Fibroblast of villous mesenchyme (primary cell): ENCODE results near the gene ITGA6. TPM values are rescaled to one million over a fixed set of nuclear protein-coding genes. Genes with fewer than 3 reads are reported as not detected.

ENCODE experiments used
- DNase-seq: peaks from one replicate; pipeline ENCODE4 v3.0.0-alpha.2; 2010; ENCODE audit warnings: low read depth
- H3K4me3 ChIP-seq: 2 replicates; pipeline ENCODE4 v1.5.1; 2011; ENCODE audit warnings: low read depth, mild to moderate bottlenecking, low read length
- CTCF ChIP-seq: IDR thresholded peaks from 2 replicates; pipeline ENCODE4 v1.5.1; 2012; ENCODE audit warnings: low read depth, mild to moderate bottlenecking, low read length; ENCODE audit not compliant: insufficient read depth
- total RNA-seq: library from RNA; depleted of rRNA; stranded (reverse); fragments of >200 nt; gene quantifications from 2 replicates; pipeline ENCODE4 v1.2.3, GENCODE V29; 2012

Gene ITGA6
- total RNA-seq, 1 donor = 131 TPM

DNA sequence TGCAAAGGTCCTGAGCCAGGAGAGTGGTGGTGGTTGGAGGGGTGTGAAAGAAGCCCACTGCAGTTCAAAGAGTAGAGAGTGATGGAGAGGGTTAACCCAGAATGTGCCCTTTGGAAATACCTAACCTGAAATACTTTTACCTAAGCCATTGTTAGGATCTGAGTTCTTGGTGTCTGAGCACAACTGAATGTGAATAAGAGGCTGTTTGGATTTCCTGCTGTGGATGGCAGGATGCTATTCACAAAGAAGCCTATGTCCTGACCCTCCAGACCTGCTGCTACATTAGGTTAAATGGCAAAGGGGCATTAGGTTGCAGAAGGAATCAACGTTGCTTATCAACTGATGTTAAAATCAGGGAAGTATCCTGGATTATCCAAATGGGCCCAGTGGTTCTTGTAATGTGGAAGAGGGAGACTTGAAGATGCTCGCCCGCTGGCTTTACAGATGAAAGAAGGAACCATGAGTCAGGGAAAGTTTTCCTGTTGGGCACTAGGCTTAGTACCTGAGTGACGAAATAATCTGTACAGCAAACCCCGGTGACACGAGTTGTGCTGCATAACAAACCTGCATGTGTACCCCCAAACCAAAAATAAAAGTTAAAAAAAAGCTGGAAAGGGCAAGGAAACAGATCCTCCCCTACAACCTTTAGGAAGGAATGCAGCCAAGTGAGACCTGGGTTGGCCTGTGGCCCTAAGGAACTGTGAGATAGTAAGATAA, 27.2 kb downstream of the ITGA6 start:
- no peak overlapping the region for H3K4me3 ChIP-seq
- no peak for DNase-seq
- TF ChIP-seq CTCF = no peak

- H3K4me3 ChIP-seq = no peak overlapping the region
- no peak for DNase-seq
- no peak for TF ChIP-seq CTCF
Observed at GRCh38 chr2:172455121-172455515, 27.7 kb downstream of the ITGA6 start.

DNA sequence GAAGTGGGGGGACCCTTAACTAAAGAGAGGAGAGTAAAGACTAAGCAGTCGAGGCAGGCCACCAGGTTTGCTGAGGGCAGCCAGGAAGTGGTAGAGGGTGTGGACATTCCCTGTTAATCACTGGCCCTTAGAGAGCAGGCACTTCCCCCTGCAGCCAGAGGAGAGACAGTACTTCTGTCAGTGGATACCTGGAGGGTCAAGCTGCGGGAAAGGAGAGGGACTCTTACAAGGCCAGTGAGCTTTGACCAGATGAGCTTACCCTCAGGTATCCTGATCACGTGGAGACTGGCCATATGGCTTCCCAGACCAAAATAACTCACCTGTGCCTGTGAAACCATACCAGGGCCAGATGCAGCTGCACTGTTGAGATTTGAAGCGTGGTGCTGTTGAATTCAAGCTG, 28.6 kb downstream of the ITGA6 start:
- DNase-seq = no peak
- no peak for TF ChIP-seq CTCF
- H3K4me3 ChIP-seq = no peak overlapping the region

- H3K4me3 ChIP-seq = no peak overlapping the region
- TF ChIP-seq CTCF = no peak
- DNase-seq = no peak
Observed at GRCh38 chr2:172457536-172457935, 30.1 kb downstream of the ITGA6 start.

DNA sequence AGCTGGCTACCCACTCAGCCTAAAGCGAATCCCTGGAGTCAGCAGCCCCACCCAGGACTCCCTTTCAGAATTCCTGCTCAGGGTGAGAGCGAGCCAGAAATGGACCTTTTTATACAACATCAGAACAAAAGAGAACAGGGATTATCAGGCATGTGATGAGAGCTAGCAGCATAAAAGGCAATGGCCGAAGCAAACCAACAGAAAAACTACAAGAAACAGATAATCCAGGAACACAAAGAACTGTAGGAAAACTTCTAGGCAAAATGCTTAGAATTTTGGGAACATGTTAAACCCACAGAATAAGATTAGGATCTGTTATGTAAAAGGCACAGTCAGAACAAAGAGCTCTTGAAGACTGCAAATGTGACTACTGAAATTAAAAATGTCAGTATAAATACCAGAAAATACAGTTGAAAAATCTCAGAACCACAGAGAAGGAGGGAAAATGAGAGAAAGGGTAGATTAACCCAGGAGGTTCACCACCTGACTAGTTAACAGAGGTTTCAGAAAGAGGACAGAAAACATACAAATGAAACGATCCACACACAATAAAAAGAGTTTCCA, 31.3 kb downstream of the ITGA6 start:
- DNase-seq = no peak
- H3K4me3 ChIP-seq = no peak overlapping the region
- no peak for TF ChIP-seq CTCF

DNA sequence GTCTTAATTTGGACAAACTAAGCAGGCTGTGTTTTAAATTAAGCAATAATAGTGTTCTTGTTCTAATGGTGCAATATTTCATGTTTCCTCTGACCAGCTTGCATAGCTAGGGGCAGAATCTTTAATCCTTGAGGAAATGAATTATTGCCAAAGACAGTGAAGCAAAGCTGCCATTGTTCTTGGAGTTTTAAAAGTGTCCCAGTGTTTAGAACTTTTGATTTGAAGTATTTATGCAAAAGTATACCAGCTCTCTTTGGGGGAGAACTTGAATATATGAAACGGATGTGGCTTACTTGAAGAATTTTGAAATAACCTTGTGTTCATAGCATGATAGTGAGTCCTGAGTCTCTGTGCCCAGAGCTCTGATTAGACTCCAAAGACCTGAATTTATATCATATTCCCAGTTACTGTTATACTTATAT, 33.4 kb downstream of the ITGA6 start:
- H3K4me3 ChIP-seq = no peak overlapping the region
- DNase-seq = peak; percentile 53
- TF ChIP-seq CTCF = no peak
